Measurements from ENCODE around the gene DIP2C.
"Not testable (repeated sequence)": the region's sequence is repeated elsewhere in the genome, so short reads cannot be mapped to it uniquely, and the experiment has no call there.

DIP2C gene

GRCh38 chr10:697097-697875 is 7.8 kb upstream of the DIP2C start:
- no peak for DNase-seq

- no peak for DNase-seq
These were observed 5.9 kb upstream of the DIP2C start for GRCh38 chr10:695396-695795.

DNA sequence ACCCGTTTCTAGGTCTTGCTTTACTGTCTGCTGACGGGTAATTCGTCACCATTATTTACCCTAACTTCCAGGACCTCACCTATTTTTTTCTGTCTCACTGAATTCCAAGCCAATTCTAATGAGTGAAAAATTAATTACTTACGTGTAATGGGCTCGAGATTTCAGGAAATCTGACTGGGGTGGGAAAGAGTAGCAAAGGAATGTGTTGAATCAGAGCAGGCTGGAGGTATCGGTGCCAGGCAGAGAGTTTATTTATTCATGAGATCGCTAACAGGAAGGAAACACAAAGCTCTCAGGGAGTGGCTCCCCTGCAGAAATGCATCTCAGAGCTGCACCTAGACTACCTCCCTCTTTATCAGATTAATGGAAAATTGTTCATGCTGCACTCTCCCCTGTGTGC is 4.0 kb upstream of the DIP2C start:
- DNase-seq = no peak

GRCh38 chr10:692682-693351 is 3.3 kb upstream of the DIP2C start:
- DNase-seq = no peak

DNA sequence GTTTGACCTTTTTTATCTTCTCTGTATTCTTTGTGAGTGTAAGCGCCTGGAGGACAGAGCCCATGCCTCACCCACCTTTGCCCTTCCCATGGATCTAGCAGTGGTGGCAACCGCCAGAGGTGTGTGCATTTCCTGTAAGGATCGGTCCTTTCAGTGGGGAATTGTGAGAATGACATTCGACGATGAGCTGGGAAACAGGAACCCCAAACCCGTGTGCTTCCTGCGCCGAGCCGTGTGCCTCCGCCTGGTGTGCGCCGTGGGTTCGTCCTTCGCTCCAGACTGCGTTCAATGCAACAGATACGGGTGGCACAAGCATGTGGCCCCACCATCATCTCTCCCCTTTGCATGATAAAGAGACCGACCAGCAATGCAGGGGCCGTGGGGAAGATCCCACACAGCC is 1.7 kb upstream of the DIP2C start:
- no peak for DNase-seq

GRCh38 chr10:690372-691161 is 1.1 kb upstream of the DIP2C start:
- DNase-seq = no peak

DNA sequence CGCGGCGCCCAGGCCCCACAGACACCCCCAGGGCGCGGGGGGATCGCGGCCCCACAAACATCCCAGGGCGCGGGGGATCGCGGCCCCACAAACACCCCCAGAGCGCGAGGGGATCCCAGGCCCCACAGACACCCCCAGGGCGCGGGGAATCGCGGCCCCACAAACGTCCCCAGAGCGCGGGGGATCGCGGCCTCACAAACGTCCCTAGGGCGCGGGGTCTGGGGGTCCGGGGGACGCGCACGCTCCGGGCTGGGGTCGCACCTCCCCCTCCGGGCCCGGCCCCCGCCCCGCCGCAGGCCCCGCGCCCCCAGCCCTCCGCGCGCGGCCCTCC is 382 bp downstream of the DIP2C start:
- no peak for DNase-seq

GRCh38 chr10:688312-689120 is 952 bp downstream of the DIP2C start:
- no peak for DNase-seq

GRCh38 chr10:687583-688311 is 1.7 kb downstream of the DIP2C start:
- DNase-seq = no peak

DNA sequence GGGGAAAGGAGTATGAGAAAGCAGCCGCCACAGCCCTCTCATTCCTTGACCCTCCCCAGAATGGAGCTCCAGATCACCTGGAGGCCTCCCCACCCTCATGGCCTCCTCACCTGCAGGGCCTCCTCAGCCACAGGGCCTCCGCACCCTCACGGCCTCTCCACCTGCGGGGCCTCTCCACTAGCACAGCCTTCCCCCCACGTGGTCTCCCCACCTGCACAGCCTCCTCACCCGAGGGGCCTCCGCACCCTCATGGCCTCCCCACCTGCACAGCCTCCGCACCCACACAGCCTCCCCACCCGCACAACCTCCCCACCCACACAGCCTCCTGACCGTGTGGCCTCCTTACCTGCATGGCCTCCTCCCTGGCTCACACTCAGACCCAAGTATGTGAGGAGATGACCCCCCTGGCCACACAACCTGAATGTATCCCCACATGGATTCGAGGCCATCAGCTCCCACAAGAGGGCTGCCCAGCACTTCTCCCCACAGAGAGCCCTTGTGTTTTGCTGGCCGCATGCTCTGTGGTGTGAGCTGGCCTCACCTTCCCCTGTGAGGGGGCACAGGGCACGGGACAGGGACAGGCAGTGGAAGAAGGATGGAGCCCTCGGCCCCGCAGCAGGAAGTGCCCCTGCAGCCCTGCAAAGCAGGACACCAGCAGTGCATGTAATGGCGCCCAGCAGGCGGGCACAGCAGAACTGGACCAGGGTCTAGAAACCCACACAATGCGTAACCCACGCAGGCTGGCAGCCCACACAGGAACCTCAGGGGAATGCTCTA is 3.1 kb downstream of the DIP2C start:
- no peak for DNase-seq

- DNase-seq = no peak
These were observed 3.9 kb downstream of the DIP2C start for GRCh38 chr10:685613-686012.

DNA sequence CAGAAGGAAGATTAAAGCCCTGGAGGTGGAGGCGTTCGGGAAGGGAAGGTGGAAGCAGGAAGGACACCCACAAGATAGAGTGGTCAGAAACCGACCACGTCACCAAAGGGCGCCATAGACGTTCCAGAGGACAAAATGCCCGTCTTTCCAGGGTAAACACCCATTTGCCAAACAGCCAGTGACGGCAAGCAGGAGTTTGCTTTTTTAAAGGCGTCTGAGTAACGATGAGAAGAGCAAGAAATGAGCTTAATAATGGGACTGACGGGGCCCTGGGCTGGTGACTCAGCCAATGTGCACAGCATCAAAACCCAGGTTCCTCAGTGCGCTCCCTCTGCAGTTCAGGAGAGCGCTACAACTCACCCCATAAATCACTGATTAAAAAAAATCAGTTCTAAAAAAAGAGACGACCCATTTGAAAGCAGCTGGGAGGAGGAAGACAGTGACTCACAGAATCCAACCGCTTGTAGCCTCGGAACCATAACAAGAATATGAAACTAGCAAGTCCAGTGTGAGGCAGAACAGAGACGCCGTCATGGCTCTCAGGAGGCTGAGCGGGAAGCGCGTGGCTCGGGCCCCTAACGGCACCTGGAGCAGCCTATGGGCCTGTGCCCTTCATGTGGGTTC is 5.9 kb downstream of the DIP2C start:
- DNase-seq = no peak

GRCh38 chr10:682931-683447 is 6.5 kb downstream of the DIP2C start:
- no peak for DNase-seq

DNA sequence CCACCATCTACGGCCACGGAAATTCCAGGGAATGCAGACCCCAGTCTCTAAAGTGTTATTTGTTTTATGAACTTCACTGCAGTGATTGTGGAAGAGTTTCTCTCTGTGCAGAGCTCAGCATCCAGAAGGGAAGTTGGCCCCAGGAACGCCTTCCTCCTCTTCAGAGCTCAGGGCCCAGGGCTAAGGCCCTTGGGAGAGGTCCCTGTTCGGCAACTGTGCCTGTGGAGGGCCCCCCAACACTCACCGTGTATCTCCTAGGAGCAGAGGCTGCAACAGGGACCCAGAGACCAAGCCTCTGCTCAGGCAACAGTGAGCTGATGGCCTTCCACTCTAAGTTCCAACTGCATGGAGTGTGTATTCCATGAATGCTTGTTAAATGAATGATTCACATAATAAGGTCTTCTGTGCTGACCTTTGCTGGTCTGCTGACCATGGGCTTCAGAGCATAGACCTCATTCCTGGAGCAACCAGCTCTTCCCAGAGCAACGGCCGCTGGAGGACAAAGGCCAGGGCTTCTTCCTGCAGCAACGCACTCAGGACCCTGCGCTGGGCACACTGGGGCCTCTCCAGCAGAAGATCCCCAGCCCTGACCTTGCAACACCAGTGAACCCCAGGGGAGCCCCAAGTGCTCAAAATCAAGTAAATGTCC is 7.7 kb downstream of the DIP2C start:
- no peak for DNase-seq

DNA sequence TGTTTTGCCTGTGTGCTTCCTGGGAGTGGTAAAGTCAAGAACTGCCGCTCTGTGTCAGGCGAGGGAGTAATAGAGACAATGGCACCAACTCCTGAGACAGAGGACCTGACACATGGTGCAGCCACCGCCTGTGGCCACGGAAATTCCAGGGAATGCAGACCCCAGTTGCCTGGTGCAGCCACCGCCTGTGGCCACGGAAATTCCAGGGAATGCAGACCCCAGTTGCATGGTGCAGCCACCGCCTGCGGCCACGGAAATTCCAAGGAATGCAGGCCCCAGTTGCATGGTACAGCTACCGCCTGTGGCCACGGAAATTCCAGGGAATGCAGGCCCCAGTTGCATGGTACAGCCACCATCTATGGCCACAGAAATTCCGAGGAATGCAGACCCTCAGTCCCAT is 8.7 kb downstream of the DIP2C start:
- no peak for DNase-seq

DNA sequence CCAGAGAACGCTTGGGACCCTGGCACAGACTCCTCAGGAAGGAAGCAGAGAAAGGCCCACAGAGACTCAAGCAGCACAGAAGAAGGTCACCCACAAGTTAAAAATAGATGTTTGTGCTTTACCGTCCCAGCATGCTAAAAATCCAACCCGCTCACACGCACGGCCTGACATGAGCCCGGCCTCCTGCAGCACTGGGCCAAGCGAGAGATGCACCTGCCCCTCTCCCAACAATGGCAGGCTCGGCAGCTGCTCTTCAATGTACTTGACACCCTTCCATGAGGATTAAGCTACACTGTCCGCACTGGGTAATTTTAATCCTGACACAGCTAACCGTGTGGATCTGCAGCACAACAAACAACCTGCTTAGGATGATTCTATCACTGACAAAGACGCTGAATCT is 9.3 kb downstream of the DIP2C start:
- peak; percentile 9 for DNase-seq

DNA sequence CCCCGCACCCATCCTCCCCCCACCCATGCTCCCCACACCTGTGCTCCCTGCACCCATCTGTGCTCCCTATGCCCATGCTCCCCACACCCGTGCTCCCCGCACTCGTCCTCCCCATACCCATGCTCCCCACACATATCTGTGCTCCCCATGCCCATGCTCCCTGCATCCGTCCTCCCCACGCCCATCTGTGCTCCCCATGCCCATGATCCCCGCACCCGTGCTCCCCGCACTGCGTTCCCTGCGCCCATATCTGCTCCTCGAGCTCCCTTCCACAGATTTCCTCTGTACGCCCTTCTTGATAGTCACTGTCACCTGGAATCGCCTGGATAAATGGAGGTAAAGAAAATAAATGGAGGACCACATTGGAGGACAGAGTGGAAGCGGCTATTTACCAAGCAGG is 9.9 kb downstream of the DIP2C start:
- no peak for DNase-seq

DNA sequence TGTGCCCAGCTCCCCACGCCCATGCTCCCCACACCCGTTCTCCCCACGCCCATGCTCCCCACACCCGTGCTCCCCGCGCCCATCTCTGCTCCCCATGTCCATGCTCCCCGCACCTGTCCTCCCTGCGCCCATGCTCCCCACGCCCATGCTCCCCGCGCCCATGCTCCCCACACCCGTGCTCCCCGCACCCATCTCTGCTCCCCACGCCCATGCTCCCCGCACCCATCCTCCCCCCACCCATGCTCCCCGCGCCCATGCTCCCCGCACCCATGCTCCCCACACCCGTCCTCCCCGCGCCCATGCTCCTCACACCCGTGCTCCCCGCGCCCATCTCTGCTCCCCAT is 10.8 kb downstream of the DIP2C start:
- DNase-seq = not testable (repeated sequence)

GRCh38 chr10:677750-678661 is 11.5 kb downstream of the DIP2C start:
- DNase-seq = no peak
